K562 (cell line): Measurements from ENCODE around the gene A2ML1. TPM values are rescaled to one million over a fixed set of nuclear protein-coding genes. Genes with fewer than 3 reads are reported as not detected.

Source experiments
- ATAC-seq: fragments of 200-7000 bp; cut with Tn5 transposase; 3 replicates; pipeline ENCODE4 v1.9.1; 2020; ENCODE audit warnings: moderate library complexity
- BruUV-seq: library from RNA; stranded (reverse); fragments of 400-500 nt; replicated peaks from 2 replicates; lab custom pipeline; 2021; lab: Mats Ljungman, UMichigan
- CTCF ChIA-PET: fragments of 300-600 bp; formaldehyde crosslinking; extraction: SDS; loops from one replicate; lab custom pipeline; 2021; ENCODE audit warnings: low intra/inter-chr PET ratio; lab: Yijun Ruan, JAX
- POLR2A ChIA-PET: fragments of 300-600, 350-650 bp; sonication (Branson Sonifier 250); formaldehyde crosslinking; extraction: SDS; loops from one replicate; lab custom pipeline; 2021; ENCODE audit warnings: antibody characterized with exemption, inconsistent platforms; lab: Yijun Ruan, JAX
- DNase-seq, 4 experiments: peaks; one replicate each; pipeline versions ENCODE4 v3.0.0 to v3.0.0-alpha.2; 2011 to 2018; ENCODE audit warnings: low spot score in 3 of 4, mixed read lengths in 3 of 4; ENCODE audit errors: extremely low read depth in 1 of 4
- FAIRE-seq: peaks from 2 replicates; lab custom pipeline; 2011; peaks lifted over from hg19 to GRCh38; lab: Jason Lieb, UNC
- H2AFZ ChIP-seq: 2 replicates; pipeline ENCODE4 v1.6.0; 2011; ENCODE audit warnings: low read depth, low read length, control low read depth, inconsistent platforms
- H3K27ac ChIP-seq: fragments of 200-600 bp; 3 replicates; pipeline ENCODE4 v1.8.0; 2011; ENCODE audit warnings: low read depth, mild to moderate bottlenecking, control low read depth, inconsistent platforms, low read length, moderate library complexity, mixed read lengths; ENCODE audit errors: extremely low read depth
- H3K27me3 ChIP-seq, 2 experiments: fragments of 300-600 bp in 1 of 2; 2 replicates in 1 of 2; 3 replicates in 1 of 2; pipeline versions ENCODE4 v1.6.0 to v1.8.0; 2011; ENCODE audit warnings: inconsistent platforms in 2 of 2, low read length in 2 of 2, mild to moderate bottlenecking in 1 of 2, mixed read lengths in 1 of 2, moderate library complexity in 1 of 2; ENCODE audit not compliant: control insufficient read depth in 2 of 2, insufficient read depth in 2 of 2
- H3K36me3 ChIP-seq: fragments of 300-600 bp; 3 replicates; pipeline ENCODE4 v1.8.0; 2011; ENCODE audit warnings: mild to moderate bottlenecking, low read length, inconsistent platforms; ENCODE audit not compliant: control insufficient read depth, insufficient read depth
- H3K4me1 ChIP-seq, 2 experiments: fragments of 200-600 bp in 1 of 2; replicated peaks in 1 of 2; 2 replicates in 1 of 2; 3 replicates in 1 of 2; pipeline versions ENCODE4 v1.5.1 to v1.8.0; 2011; ENCODE audit warnings: inconsistent platforms in 2 of 2, low read length in 2 of 2, mild to moderate bottlenecking in 1 of 2, mixed read lengths in 1 of 2, moderate library complexity in 1 of 2; ENCODE audit not compliant: control insufficient read depth in 2 of 2, insufficient read depth in 2 of 2
- H3K4me2 ChIP-seq: 2 replicates; pipeline ENCODE4 v1.6.1; 2011; ENCODE audit warnings: low read length, control low read depth, inconsistent platforms, mixed read lengths; ENCODE audit not compliant: insufficient read depth
- H3K4me3 ChIP-seq: fragments of 200-600 bp; sonication (generic), shearing (Covaris generic); 2 replicates; pipeline ENCODE4 v1.5.1; 2016; ENCODE audit warnings: control low read depth, inconsistent platforms
- H3K79me2 ChIP-seq: fragments of 200-600 bp; 3 replicates; pipeline ENCODE4 v1.8.0; 2011; ENCODE audit warnings: low read length, inconsistent platforms; ENCODE audit not compliant: control insufficient read depth, insufficient read depth
- H3K9ac ChIP-seq, 2 experiments: 2 replicates each; pipeline versions ENCODE4 v1.6.0 to v1.6.1; 2011; ENCODE audit warnings: low read depth in 2 of 2, low read length in 2 of 2, control low read depth in 1 of 2, inconsistent platforms in 1 of 2, mild to moderate bottlenecking in 1 of 2, mixed read lengths in 1 of 2; ENCODE audit not compliant: insufficient read depth in 1 of 2
- H3K9me1 ChIP-seq: one replicate; pipeline ENCODE4 v1.6.0; 2011; ENCODE audit warnings: inconsistent platforms, mild to moderate bottlenecking, low read length, moderate library complexity; ENCODE audit not compliant: control insufficient read depth, insufficient read depth
- H3K9me3 ChIP-seq: replicated peaks from 2 replicates; pipeline ENCODE4 v1.5.1; 2011; ENCODE audit warnings: low read depth, low read length, inconsistent platforms; ENCODE audit not compliant: control insufficient read depth, insufficient read depth
- H4K20me1 ChIP-seq: replicated peaks from 2 replicates; pipeline ENCODE4 v1.6.1; 2011; ENCODE audit warnings: low read length, inconsistent platforms, mixed read lengths; ENCODE audit not compliant: control insufficient read depth, insufficient read depth
- EHMT2 ChIP-seq: fragments of 450-650 bp; IDR thresholded peaks from 2 replicates; pipeline ENCODE4 v1.6.1; 2018; ENCODE audit warnings: antibody characterized with exemption
- SMARCB1 ChIP-seq: IDR thresholded peaks from 2 replicates; pipeline ENCODE4 v1.6.1; 2011; ENCODE audit warnings: improper control_type of control experiment, low read depth; ENCODE audit not compliant: insufficient read length
- SRSF1 ChIP-seq: fragments of 200-400 bp; formaldehyde crosslinking; IDR thresholded peaks from 2 replicates; pipeline ENCODE4 v1.6.1; 2017; ENCODE audit warnings: mild to moderate bottlenecking, low read depth, low read length, moderate library complexity
- ZNF407 ChIP-seq: fragments of 450-650 bp; IDR thresholded peaks from 2 replicates; pipeline ENCODE4 v1.6.1; 2016; ENCODE audit warnings: low read depth
- WGBS: fragments of 100-300 bp; shearing (Covaris generic); methylation state at CpG from one replicate; pipeline ENCODE4 v1.1.6; 2016; ENCODE audit warnings: low coverage, mixed read lengths; ENCODE audit not compliant: insufficient coverage; ENCODE audit errors: missing lambda C conversion rate; 5-methylcytosine and 5-hydroxymethylcytosine counted together
- in situ Hi-C: fragments of 300-500 bp; cut with MboI; formaldehyde crosslinking; loops from 4 replicates; pipeline ENCODE4 v1.15.0; 2018; ENCODE audit warnings: inconsistent platforms, mixed read lengths
- intact Hi-C: fragments of 100-400 bp; cut with micrococcal nuclease; formaldehyde crosslinking; loops from 2 replicates; pipeline ENCODE4 v1.14.2; 2022
- polyA plus RNA-seq, 8 experiments: library from polyadenylated mRNA; depleted of rRNA in 4 of 8; stranded (reverse) in 5 of 8; unstranded in 3 of 8; fragments of >200 nt; fragmentation: Nextera tagmentation in 2 of 8; fragmentation: Illumina TruSeq in 1 of 8; extraction: Ambion mirVana in 2 of 8; extraction: Trizol in 1 of 8; gene quantifications; 2 replicates each; pipeline versions ENCODE4 v1.2.1 to v1.2.3, GENCODE V29; 2011 to 2014; ENCODE audit warnings: inconsistent platforms in 1 of 8, missing spikeins in 1 of 8
- total RNA-seq, 7 experiments: library from RNA; depleted of rRNA in 6 of 7; stranded (reverse); fragments of >200 nt in 6 of 7; fragmentation: Illumina TruSeq in 2 of 7; extraction: Trizol in 2 of 7; gene quantifications; 2 replicates each; pipeline versions ENCODE4 v1.2.1 to v1.2.3, GENCODE V29; 2011 to 2021; ENCODE audit warnings: low replicate concordance in 1 of 7

A2ML1 gene
- total and polyA plus RNA-seq, 9 of the 15 experiments (the other 6 are each of a cell fraction or from before 2014, with no cell fraction given): 0.04 to 0.47 (median 0.13) TPM

DNA sequence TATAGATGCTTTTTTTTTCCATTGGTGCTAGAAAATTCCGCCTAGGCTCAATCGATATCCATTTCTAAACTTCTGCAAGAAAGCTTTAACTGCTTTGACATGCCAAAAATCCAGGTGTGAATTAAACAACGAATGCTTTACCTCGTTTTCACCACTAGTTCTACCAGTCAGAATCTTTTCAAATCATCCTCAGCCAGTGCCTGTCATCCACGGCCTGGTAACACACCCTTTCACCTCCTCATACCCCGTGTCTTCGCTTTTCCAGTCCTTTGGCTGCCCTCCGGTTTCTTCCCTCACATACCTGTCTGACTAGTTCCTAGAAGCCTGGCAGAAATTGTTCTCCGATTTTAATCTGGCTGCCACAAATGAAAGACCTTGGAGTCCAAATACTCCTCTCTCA, 90.5 kb downstream of the A2ML1 start:
- in situ Hi-C loops: no loop called here
- H3K27me3 ChIP-seq: no peaks in the 10 kb centered on the region
- ATAC-seq: 0 out of 3 replicates have a peak, but pooled peaks have one; percentile 13
- FAIRE-seq: no peak
- no peak overlapping the region for H3K9ac ChIP-seq
- TF ChIP-seq ZNF407 (no peak), SRSF1 (no peak), EHMT2 (no peak), SMARCB1 (no peak)
- H2AFZ ChIP-seq: no peak overlapping the region; the same call in 1 of the 2 replicates
- ChIA-PET CTCF (no interaction called here), POLR2A (interaction anchor here (1.0 kb wide), 1 partner anchor 50 kb away, joined by 3 read pairs; no protein-coding TSS in a partner anchor)
- no peak overlapping the region for H3K4me3 ChIP-seq
- WGBS: 37% methylated on average over 6 of the region's 9 CpGs
- H3K36me3 ChIP-seq: no peaks in the 10 kb centered on the region
- H3K79me2 ChIP-seq: peaks cover 7% of the 10 kb centered on the region; the same call in 2 of the 3 replicates
- H3K4me2 ChIP-seq: no peak overlapping the region
- no peak overlapping the region for H3K27ac ChIP-seq
- H3K9me3 ChIP-seq: no peaks in the 10 kb centered on the region
- no peaks in the 10 kb centered on the region for H3K9me1 ChIP-seq
- no peaks in the 10 kb centered on the region for H4K20me1 ChIP-seq
- peak; percentile 12 to 20 (median 16) for DNase-seq
- peaks cover 6 to 23% of the 10 kb centered on the region in 2 experiments; a peak in 4 of 5 replicates for H3K4me1 ChIP-seq
- intact Hi-C loops: no loop called here
- BruUV-seq: no TSS peak
